Activated CD4-positive, alpha-beta T cell treated with anti-CD3 and anti-CD28 coated beads for 36 hours (primary cell): ENCODE data around the gene STRN3. TPM values are rescaled to one million over a fixed set of nuclear protein-coding genes. Genes with fewer than 3 reads are reported as not detected.

ENCODE experiments used
- ATAC-seq: fragments of 200-7000 bp; cut with Tn5 transposase; one replicate; pipeline ENCODE4 v1.10.0; 2021; ENCODE audit warnings: mild to moderate bottlenecking, moderate library complexity
- CTCF ChIA-PET: fragments of 350-600 bp; sonication (Branson Sonifier 250); formaldehyde crosslinking; loops from one replicate; lab custom pipeline; 2021; ENCODE audit warnings: antibody characterized with exemption; lab: Charles Lee
- POLR2A ChIA-PET: fragments of 350-600 bp; sonication (Branson Sonifier 250); formaldehyde crosslinking; loops from one replicate; lab custom pipeline; 2021; ENCODE audit warnings: antibody characterized with exemption, inconsistent platforms; lab: Charles Lee
- DNase-seq: peaks from one replicate; pipeline ENCODE4 v3.0.0-alpha.2; 2020
- H3K27ac Mint-ChIP-seq: one replicate; pipeline ENCODE4 v1.8.0; 2021; ENCODE audit warnings: mixed read lengths
- H3K27me3 Mint-ChIP-seq: one replicate; pipeline ENCODE4 v1.8.0; 2021; ENCODE audit warnings: mixed read lengths
- H3K36me3 Mint-ChIP-seq: one replicate; pipeline ENCODE4 v1.8.0; 2021; ENCODE audit warnings: low read depth, mixed read lengths
- H3K4me1 Mint-ChIP-seq: one replicate; pipeline ENCODE4 v1.8.0; 2021; ENCODE audit warnings: mixed read lengths
- H3K4me3 Mint-ChIP-seq: one replicate; pipeline ENCODE4 v1.8.0; 2021; ENCODE audit warnings: mild to moderate bottlenecking, moderate library complexity, mixed read lengths
- H3K9me3 Mint-ChIP-seq: one replicate; pipeline ENCODE4 v1.8.0; 2021; ENCODE audit warnings: low read depth, mixed read lengths
- intact Hi-C, 2 experiments: fragments of 100-400 bp; cut with DNase I in 1 of 2; cut with micrococcal nuclease in 1 of 2; formaldehyde crosslinking; loops; one replicate each; pipeline versions ENCODE4 v1.14.2 to v1.15.1; 2022 to 2024; cut with DNase I, micrococcal nuclease
- total RNA-seq, 2 experiments: library from RNA; stranded (reverse); gene quantifications; one replicate each; pipeline ENCODE4 v1.2.3, GENCODE V29; 2021

STRN3 gene
- total RNA-seq, 2 experiments from 2014 or later, result 17.9 to 22.5 TPM

GRCh38 chr14:30999038-30999773 lies 27.0 kb downstream of the STRN3 start:
- peaks cover 51% of the 10 kb centered on the region for H3K36me3 Mint-ChIP-seq
- H3K27ac Mint-ChIP-seq, result no peak overlapping the region
- peaks cover 32% of the 10 kb centered on the region for H3K4me1 Mint-ChIP-seq
- peaks cover 7% of the 10 kb centered on the region for H3K9me3 Mint-ChIP-seq
- ChIA-PET CTCF (interaction anchor here (0.6 to 1.5 kb wide), 2 partner anchors 18 to 71 kb away, joined by 3 read pairs; no protein-coding TSS in a partner anchor), POLR2A (no interaction called here)
- ATAC-seq, result no peak
- DNase-seq, result no peak
- no peaks in the 10 kb centered on the region for H3K27me3 Mint-ChIP-seq
- no peak overlapping the region for H3K4me3 Mint-ChIP-seq
- intact Hi-C loops, result loop anchor here (10.0 kb wide), 1 partner anchor 206 kb away; the partner anchor contains the start of gene HECTD1 (in 2 of the 2)

- Mint-ChIP-seq H3K9me3 (peaks cover 7% of the 10 kb centered on the region), H3K27me3 (no peaks in the 10 kb centered on the region), H3K4me3 (no peak overlapping the region), H3K36me3 (peaks cover 48% of the 10 kb centered on the region), H3K27ac (no peak overlapping the region), H3K4me1 (peaks cover 35% of the 10 kb centered on the region)
- ChIA-PET CTCF (interaction anchor here (0.7 to 1.5 kb wide), 2 partner anchors 17 to 222 kb away, joined by 3 to 4 read pairs; no protein-coding TSS in a partner anchor), POLR2A (no interaction called here)
- DNase-seq (no peak), ATAC-seq (no peak)
- intact Hi-C loops, result loop anchor here (10.0 kb wide), 1 partner anchor 207 kb away; the partner anchor contains the start of gene HECTD1 (in 2 of the 2)
These were observed 28.0 kb downstream of the STRN3 start for GRCh38 chr14:30998100-30998706.

- POLR2A ChIA-PET, result no interaction called here
- H3K4me1 Mint-ChIP-seq, result peaks cover 39% of the 10 kb centered on the region
- CTCF ChIA-PET, result interaction anchor here (0.7 kb wide), 1 partner anchor 221 kb away, joined by 4 read pairs; no protein-coding TSS in a partner anchor
- DNase-seq, result no peak
- no peaks in the 10 kb centered on the region for H3K27me3 Mint-ChIP-seq
- H3K9me3 Mint-ChIP-seq, result peaks cover 7% of the 10 kb centered on the region
- H3K36me3 Mint-ChIP-seq, result peaks cover 44% of the 10 kb centered on the region
- no peak for ATAC-seq
- no peak overlapping the region for H3K4me3 Mint-ChIP-seq
- H3K27ac Mint-ChIP-seq, result no peak overlapping the region
- intact Hi-C loops, result loop anchor here (10.0 kb wide), 1 partner anchor 208 kb away; the partner anchor contains the start of gene HECTD1 (in 2 of the 2)
These were observed 29.1 kb downstream of the STRN3 start for GRCh38 chr14:30996892-30997659.

- DNase-seq (no peak), ATAC-seq (no peak)
- Mint-ChIP-seq H3K27me3 (no peaks in the 10 kb centered on the region), H3K4me1 (peaks cover 43% of the 10 kb centered on the region), H3K27ac (no peak overlapping the region), H3K4me3 (no peak overlapping the region), H3K9me3 (peaks cover 7% of the 10 kb centered on the region), H3K36me3 (peaks cover 35% of the 10 kb centered on the region)
- intact Hi-C loops, result loop anchor here (1.0 to 10.0 kb wide), 2 partner anchors 31 to 209 kb away; partner anchors contain the start of genes HECTD1 (in 2 of the 2) and STRN3 (in 1 of the 2)
- ChIA-PET POLR2A (no interaction called here), CTCF (interaction anchor here (1.1 to 1.4 kb wide), 2 partner anchors 12 to 15 kb away, joined by 6 read pairs; no protein-coding TSS in a partner anchor)
These were observed 30.5 kb downstream of the STRN3 start for GRCh38 chr14:30995689-30996088.

GRCh38 chr14:30994681-30995620 lies 31.2 kb downstream of the STRN3 start:
- CTCF ChIA-PET, result interaction anchor here (1.1 to 1.4 kb wide), 2 partner anchors 11 to 14 kb away, joined by 6 read pairs; no protein-coding TSS in a partner anchor
- Mint-ChIP-seq H3K4me1 (peaks cover 43% of the 10 kb centered on the region), H3K9me3 (peaks cover 7% of the 10 kb centered on the region), H3K36me3 (peaks cover 30% of the 10 kb centered on the region), H3K27me3 (no peaks in the 10 kb centered on the region), H3K27ac (peak overlapping the region; percentile 85), H3K4me3 (peak overlapping the region; percentile 38)
- ATAC-seq (peak; percentile 61), DNase-seq (no peak)
- POLR2A ChIA-PET, result interaction anchor here (0.6 kb wide), 1 partner anchor 24 kb away, joined by 5 read pairs; no protein-coding TSS in a partner anchor
- intact Hi-C loops, result loop anchor here (1.0 to 10.0 kb wide), 4 partner anchors 31 to 426 kb away; partner anchors contain the start of genes HECTD1 (in 2 of the 2), STRN3 (in 2 of the 2) and AP4S1 (in 1 of the 2)

GRCh38 chr14:30993071-30993470 lies 33.1 kb downstream of the STRN3 start:
- ATAC-seq (peak; percentile 92), DNase-seq (no peak)
- Mint-ChIP-seq H3K27me3 (no peaks in the 10 kb centered on the region), H3K4me1 (peaks cover 52% of the 10 kb centered on the region), H3K27ac (no peak overlapping the region), H3K36me3 (peaks cover 13% of the 10 kb centered on the region), H3K4me3 (no peak overlapping the region), H3K9me3 (no peaks in the 10 kb centered on the region)
- ChIA-PET POLR2A (no interaction called here), CTCF (interaction anchor here (1.0 kb wide), 1 partner anchor 15 kb away, joined by 3 read pairs; no protein-coding TSS in a partner anchor)
- intact Hi-C loops, result loop anchor here (5.0 to 10.0 kb wide), 2 partner anchors 34 to 212 kb away; partner anchors contain the start of genes HECTD1 (in 2 of the 2), AP4S1 (in 1 of the 2) and STRN3 (in 1 of the 2)

GRCh38 chr14:30991408-30991807 lies 34.8 kb downstream of the STRN3 start:
- intact Hi-C loops, result loop anchor here (5.0 to 10.0 kb wide), 2 partner anchors 36 to 213 kb away; partner anchors contain the start of genes HECTD1 (in 2 of the 2), AP4S1 (in 1 of the 2) and STRN3 (in 1 of the 2)
- no peaks in the 10 kb centered on the region for H3K9me3 Mint-ChIP-seq
- DNase-seq (no peak), ATAC-seq (no peak)
- H3K4me3 Mint-ChIP-seq, result no peak overlapping the region
- peaks cover 6% of the 10 kb centered on the region for H3K36me3 Mint-ChIP-seq
- no peaks in the 10 kb centered on the region for H3K27me3 Mint-ChIP-seq
- CTCF ChIA-PET, result interaction anchor here (1.0 kb wide), 1 partner anchor 13 kb away, joined by 3 read pairs; no protein-coding TSS in a partner anchor
- H3K27ac Mint-ChIP-seq, result no peak overlapping the region
- H3K4me1 Mint-ChIP-seq, result peaks cover 51% of the 10 kb centered on the region
- POLR2A ChIA-PET, result no interaction called here

GRCh38 chr14:30990770-30991169 lies 35.4 kb downstream of the STRN3 start:
- Mint-ChIP-seq H3K27me3 (no peaks in the 10 kb centered on the region), H3K36me3 (peaks cover 9% of the 10 kb centered on the region), H3K27ac (no peak overlapping the region), H3K9me3 (no peaks in the 10 kb centered on the region), H3K4me1 (peaks cover 47% of the 10 kb centered on the region), H3K4me3 (no peak overlapping the region)
- no peak for ATAC-seq
- intact Hi-C loops, result loop anchor here (5.0 to 10.0 kb wide), 2 partner anchors 37 to 214 kb away; partner anchors contain the start of genes HECTD1 (in 2 of the 2), AP4S1 (in 1 of the 2) and STRN3 (in 1 of the 2)
- no peak for DNase-seq
- CTCF ChIA-PET, result interaction anchor here (1.0 kb wide), 1 partner anchor 12 kb away, joined by 3 read pairs; no protein-coding TSS in a partner anchor
- POLR2A ChIA-PET, result no interaction called here

- Mint-ChIP-seq H3K9me3 (no peaks in the 10 kb centered on the region), H3K4me1 (peaks cover 32% of the 10 kb centered on the region), H3K27ac (no peak overlapping the region), H3K36me3 (peaks cover 4% of the 10 kb centered on the region), H3K27me3 (no peaks in the 10 kb centered on the region), H3K4me3 (no peak overlapping the region)
- intact Hi-C loops, result no loop called here
- POLR2A ChIA-PET, result interaction anchor here (0.6 kb wide), 1 partner anchor 367 kb away, joined by 3 read pairs; no protein-coding TSS in a partner anchor
- CTCF ChIA-PET, result interaction anchor here (0.6 to 1.1 kb wide), 2 partner anchors 12 to 120 kb away, joined by 4 read pairs; no protein-coding TSS in a partner anchor
- no peak for ATAC-seq
- no peak for DNase-seq
These were observed 37.7 kb downstream of the STRN3 start for GRCh38 chr14:30988509-30988908.
